Measurements from ENCODE around the gene FIGNL2.

- TF ChIP-seq CTCF (IDR thresholded peaks at IDR 0.05; ENCODE audit: insufficient read depth, low read depth, low read length) (no peak), EZH2 (IDR thresholded peaks at IDR 0.05; ENCODE audit: insufficient read depth, low read length) (no peak)
These were observed 47.0 kb upstream of the FIGNL2 start for GRCh38 chr12:51895378-51896135.
